ENCODE measurements around the gene SYT1. TPM values are rescaled to one million over a fixed set of nuclear protein-coding genes. Genes with fewer than 3 reads are reported as not detected.

Gene SYT1
- total RNA-seq, 1 donor from 2014 or later: 0.17 TPM

DNA sequence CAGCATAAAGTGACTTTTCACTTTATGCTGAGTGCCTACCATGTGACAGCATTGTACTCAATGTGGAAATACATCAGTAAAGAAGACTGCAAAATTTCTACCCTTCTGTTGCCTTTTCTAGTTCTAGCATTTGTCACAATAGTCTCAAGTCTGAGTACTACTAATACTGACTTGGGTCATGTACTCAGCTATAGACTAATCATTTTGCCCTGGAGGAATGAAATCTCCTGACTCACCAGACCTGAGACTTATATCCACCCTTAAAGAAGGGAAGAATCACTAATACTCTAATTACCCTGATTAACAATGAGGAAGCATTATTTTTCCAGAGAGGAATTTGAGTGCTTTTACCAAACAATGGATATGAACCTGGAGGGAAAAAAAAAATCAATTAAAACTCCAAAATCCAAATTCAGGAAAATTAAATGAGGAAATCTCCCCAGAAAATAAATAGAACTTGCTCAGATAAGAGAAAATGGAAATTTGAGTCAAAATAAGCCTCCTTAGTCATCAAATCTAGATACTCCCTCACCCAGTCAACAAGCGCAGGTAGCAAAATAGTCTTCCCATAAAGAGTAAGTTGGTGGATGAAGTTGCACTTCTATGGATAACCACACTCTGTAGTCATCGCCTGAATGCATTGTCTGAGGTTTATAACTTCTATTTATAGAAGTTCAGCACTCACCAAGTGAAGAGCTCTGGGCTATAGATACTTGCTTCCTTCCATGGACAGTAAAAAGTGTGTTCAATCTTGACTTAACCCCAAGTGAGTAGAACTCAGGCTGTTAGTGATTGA lies 386.6 kb downstream of the SYT1 start:
- intact Hi-C loops (cut with micrococcal nuclease): no loop called here
- DNase-seq (no peak), ATAC-seq (no peak)

DNA sequence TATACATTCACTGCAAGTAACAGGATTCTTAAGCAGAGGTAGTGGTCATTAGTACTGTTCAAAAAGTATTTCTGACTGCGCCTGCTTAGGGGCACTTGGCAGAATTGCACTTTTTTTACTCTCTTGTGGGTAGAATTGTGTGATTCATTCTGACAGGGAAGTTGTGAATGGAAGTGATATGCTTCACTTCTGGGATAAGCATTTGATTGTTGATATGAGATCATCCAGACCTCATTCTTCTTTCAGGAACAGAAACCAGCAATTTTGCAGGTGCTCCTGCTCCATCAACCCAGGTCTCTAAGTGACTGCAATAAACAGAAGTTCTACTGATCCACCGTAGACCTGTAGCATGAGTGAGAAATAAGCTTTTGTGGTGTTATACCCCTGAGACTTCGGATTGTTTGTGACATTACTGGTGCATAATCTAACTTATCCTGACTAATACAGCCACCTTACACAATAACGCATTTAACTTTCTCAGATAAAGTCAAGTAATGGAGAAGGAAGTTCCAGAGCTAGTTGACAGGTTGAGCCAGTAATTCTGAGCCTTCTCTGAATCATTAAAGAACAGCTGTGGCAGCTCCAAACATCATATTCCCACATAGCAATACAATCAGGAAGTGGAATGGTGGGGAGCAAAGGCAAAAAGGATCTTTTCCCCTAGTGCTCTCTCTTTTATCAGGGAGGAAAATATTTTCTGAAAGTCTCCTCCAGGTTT lies 387.9 kb downstream of the SYT1 start:
- ATAC-seq (no peak), DNase-seq (no peak)
- intact Hi-C loops (cut with micrococcal nuclease): no loop called here

DNA sequence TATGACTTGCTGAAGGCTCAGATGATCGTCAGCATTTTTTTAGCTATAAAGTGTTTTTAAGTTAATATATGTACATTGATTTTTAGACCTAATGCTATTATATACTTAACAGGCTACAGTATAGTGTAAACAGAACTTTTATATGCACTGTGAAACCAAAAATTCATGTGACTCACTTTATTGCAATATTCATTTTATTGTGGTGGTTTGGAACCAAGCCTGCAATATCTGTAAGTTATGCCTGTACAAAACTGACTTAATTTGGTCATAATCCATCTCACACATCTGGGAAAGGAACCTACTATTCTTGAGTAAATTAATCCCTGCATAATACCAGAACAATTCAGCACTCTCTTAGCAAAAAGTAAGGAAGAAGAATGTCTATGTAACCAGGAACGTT lies 390.7 kb downstream of the SYT1 start:
- intact Hi-C loops (cut with micrococcal nuclease): no loop called here
- ATAC-seq: no peak
- no peak for DNase-seq

DNA sequence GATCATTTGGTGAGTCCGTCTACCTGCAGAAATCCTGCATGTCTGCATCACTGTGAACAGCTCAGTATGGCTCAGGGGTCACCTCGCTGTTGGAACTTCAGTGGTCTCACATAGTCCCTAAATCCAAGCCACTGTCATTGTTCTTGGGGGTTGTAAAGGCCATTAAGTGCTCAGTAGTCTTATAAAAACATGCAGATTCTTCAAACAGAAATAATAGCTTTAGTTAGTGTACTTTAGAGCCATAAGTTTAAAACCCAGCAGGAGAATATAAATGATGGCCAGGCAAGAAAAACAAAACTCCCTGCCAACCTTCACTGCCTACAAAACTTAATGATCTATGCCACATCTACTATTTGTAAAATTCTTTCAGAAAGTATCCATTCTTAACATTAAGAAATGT lies 396.3 kb downstream of the SYT1 start:
- intact Hi-C loops (cut with micrococcal nuclease): no loop called here
- DNase-seq (no peak), ATAC-seq (no peak)

DNA sequence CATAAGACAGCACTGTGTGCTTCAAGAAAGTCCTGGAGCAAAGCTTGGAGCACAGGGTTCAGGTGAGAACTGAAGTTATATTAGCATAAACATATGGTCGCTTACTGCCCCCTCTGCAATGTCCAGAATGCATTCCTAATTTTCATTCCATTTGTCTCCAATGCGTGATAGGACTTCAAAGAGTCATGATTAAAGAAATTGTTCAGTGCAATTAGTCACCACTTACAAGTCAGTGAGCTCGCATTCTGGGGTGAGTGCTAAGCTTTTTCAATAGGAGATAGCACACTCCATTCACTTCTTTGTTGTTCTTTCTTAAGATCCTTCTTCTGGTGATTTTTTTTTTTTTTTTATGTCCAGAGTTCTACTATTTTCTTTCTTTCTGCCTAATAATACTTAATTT lies 398.4 kb downstream of the SYT1 start:
- ATAC-seq: no peak

DNA sequence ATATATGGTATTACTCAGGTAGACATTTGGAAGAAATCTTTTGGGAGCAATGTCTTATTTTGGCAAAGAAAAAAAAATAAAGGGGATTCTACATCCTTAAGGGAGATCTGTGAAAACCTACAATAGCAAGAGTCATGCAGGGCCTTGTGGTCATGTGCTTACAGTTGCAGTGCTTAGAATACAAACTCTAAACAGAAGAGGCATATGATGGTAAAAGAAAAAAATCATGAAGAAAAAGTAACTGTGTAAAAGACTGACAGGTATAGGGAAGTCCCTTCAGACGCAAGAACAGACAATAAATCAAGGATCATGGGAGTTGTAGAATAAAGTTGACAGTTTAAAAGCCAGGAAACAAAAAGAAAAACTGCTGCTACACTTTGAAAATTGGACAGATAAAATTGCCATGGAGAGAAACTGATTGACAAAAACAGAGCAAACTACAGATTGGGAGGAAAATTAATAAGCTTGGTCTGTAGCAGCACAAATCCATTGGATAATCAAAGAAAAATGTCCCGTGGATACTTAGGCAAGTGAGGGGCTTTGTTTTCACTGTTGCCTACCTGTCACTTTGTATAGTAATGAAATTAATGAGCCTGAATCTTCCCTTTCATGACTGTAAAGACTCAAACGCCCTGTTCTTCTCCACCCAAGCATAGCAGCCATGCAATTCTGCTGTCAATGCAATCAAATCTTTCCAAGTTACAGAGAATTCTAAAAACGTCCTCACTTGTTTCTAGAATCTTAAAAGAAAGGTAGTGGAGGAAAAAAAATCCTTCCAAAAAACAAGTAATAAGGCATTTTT lies 402.0 kb downstream of the SYT1 start:
- ATAC-seq (no peak), DNase-seq (no peak)
- intact Hi-C loops (cut with micrococcal nuclease): no loop called here

More for the DNA sequence above, 398.4 kb downstream of the SYT1 start:
- no peak for DNase-seq
- intact Hi-C loops (cut with micrococcal nuclease): no loop called here

DNA sequence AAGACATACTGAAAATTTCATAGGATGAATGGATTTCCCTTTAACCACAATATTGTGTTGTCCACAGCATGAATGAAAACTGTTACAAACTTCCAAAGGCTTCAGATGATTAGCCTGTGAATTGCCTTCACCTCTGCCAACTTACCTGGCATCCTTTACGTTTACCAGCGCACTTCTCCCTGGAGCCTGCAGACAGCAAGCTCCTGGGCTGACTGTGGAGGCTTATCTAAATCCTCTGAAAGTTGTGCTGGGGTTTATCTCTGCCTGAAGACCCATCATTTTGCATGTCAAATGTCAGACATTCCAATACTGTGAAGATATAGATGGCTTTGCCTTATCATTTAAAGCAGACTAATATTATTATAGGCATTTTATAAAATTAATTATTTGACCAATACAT lies 403.0 kb downstream of the SYT1 start:
- no peak for DNase-seq
- intact Hi-C loops (cut with micrococcal nuclease): no loop called here
- no peak for ATAC-seq

DNA sequence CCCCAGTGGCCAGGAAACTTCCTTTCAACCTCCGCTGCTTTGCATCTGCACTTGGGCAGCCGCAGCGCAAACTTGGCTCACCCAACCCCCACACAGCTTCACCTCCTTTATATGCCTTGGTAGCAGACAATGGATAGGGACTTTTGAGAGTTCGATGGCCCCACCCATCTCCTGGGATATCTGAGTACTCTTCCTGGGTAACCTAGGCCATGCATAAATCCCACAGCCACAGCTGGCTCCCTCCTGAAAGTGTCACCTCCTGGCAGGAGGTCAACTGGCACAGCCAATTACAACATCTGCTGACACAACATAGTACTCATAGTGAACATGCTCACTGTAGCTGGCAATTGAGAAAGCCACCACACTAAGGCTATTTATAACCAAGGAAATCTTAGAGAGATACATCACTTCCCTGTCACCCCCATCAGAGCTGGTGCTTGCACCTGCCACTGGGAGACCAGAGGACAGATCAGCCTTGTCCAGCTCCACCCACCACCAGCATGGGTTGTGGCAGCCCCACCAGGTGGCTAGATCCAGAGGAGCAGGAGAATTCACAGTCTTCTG lies 410.0 kb downstream of the SYT1 start:
- DNase-seq (no peak), ATAC-seq (no peak)
- intact Hi-C loops (cut with micrococcal nuclease): no loop called here

DNA sequence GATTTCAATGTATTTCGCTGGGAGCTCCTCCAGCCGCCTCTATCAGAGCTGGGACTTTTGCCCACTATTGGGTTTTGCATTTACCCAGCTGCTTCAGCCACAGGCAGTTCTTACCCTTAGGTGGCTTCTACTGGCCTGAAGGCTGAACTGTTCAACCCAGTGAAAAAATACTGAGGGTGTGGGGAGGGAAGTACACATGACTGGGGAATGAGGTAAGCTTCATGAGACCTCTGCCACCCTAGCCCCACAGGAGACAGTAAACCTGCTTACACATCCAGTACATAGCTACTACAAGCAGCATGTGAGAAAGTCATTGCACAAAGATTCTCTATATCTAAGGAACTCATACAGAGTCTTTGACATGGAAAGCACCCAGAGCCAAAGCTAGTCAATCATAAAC lies 411.1 kb downstream of the SYT1 start:
- ATAC-seq (no peak), DNase-seq (no peak)
- intact Hi-C loops (cut with micrococcal nuclease): no loop called here

DNA sequence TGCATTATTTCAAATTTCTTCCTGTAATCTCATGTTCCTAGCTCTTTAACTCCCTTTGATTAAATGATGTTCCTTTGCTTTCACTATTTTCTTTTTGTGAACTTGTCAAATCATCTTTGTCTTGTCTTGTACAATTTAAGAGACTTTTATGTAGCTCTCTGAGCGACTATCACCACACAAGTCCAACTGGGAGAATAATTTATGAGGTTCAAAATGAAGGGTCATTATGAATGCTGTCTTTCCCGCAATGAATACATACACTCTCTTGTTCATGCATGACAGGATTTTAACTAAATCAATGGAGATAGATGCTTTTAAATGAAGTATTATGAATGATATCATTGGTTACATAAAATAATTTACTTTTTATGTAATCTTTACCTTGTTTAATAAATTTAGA lies 418.8 kb downstream of the SYT1 start:
- intact Hi-C loops (cut with micrococcal nuclease): no loop called here
- ATAC-seq: no peak
- DNase-seq: no peak

DNA sequence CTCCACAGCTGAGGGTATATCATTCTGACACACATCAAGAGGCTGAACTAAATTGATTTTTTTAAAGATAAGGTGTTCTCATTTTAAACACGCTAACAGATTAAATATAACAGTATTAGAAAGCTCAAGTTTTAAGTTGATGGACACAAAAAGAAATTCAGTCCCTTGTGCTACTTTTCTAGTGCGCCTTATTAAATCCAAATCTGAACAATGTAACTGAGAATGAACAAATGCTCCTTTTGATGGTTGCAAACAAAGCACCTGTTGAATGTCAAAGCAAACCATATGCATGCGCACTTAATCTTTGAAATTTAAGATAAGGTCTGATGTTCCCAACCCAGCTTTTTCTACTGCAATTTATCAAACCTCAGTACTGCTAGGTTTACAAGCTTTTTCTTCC lies 424.3 kb downstream of the SYT1 start:
- ATAC-seq (no peak), DNase-seq (no peak)
- intact Hi-C loops (cut with micrococcal nuclease): no loop called here

DNA sequence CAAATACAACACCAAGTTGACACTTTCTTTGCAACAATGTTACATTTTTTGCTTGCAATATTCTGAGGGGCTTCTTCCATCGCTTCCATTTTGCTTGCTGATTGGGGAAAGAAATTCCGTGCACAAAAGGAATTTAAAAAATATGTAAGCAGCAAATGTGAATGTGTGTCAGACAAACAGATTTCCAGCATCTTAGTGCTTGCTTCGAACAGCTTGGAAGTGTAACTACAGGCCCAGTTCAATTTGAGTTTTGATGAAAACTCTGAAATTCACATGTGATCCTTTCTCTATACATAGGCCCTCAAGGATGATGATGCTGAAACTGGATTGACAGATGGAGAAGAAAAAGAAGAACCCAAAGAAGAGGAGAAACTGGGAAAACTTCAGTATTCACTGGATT lies 427.1 kb downstream of the SYT1 start:
- intact Hi-C loops (cut with micrococcal nuclease): no loop called here
- ATAC-seq: no peak
- no peak for DNase-seq

DNA sequence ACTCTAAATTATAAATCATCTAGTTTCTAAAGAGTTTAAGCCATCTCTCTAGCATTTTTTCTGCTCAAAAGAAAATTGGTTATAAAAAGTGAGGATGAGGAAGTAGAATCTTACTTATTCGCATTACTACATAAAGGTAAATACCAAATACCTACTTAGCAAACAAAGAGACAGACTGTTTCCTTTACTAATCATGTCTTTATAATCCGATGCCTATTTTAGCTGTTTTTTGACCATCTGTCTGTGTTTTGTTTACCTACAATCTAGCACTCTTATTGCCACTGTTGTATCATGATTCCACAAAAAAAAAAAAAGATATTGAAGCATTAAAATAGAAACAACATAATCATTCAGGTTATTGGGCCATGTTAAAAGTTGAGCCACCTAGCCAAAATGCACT lies 430.0 kb downstream of the SYT1 start:
- intact Hi-C loops (cut with micrococcal nuclease): no loop called here
- DNase-seq: no peak
- no peak for ATAC-seq

DNA sequence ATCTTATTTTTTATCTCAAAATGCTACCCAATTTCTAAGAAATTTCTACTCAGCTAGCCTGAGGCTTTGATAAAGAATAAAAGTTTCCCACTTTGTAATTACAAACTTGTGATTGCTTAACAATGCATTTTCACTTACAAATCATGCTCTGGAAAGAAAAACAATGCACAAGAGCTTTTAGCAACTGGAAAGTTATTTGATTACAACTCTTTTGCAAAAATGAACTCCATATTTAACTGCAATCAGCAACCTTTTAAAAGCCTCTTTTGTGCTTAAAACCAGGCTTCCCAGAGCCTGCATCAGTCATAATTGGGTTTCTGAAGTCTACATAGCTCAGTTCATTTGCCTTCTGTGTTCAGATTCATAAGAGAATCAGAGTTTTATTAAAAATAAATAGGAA lies 431.0 kb downstream of the SYT1 start:
- no peak for ATAC-seq
- intact Hi-C loops (cut with micrococcal nuclease): no loop called here
- no peak for DNase-seq

DNA sequence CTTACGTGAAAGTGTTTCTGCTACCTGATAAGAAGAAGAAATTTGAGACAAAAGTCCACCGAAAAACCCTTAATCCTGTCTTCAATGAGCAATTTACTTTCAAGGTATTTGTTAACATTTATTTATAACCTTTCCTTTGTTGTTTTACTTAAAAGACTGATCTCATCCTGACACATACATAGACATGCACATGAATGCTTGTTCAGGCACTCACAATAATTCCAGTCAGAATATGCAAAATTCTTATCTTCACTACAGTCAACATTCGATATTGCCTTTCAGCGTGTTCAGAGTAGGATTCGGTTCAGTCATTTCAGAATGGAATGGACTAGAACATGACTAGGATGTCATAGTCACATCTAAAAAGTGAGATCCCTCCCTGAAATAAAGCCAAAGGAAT lies 431.6 kb downstream of the SYT1 start:
- intact Hi-C loops (cut with micrococcal nuclease): no loop called here
- DNase-seq (no peak), ATAC-seq (no peak)

DNA sequence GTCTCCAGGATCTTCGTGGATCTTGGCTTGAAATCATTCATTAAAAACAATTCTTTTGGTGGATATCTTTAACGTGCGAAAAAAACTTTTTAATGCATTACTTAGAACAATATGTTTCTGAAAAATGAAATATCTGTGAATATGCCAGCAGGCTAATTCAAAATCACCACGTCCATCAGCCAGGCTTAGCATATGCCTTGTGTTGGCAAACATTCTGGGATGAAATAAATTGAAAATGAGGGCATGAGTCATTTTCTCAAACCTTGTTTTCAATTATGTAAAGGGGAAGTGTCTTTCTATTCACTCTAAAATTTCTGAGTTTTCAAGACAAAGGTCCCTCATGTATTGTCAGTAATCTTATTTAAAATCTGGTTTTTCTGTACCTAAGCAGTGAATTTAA lies 432.3 kb downstream of the SYT1 start:
- intact Hi-C loops (cut with micrococcal nuclease): no loop called here
- DNase-seq (no peak), ATAC-seq (no peak)

DNA sequence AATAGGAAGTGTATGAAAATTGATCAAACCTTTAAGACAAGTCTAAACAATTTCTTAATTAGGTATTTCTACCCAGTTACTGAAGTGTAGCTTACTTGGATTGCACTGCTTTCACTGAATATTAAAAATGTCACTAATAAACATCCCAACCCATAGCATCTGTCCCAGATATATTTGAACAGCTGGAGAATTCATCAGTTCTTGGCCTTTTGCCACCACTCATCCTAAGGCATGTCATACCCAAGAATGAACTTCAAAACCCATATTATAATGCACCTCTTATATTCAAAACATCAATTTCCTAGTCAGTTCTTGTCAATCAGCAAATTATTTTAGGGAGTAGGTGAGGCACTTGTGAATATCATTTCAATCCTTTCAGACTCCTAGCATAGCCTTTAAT lies 433.9 kb downstream of the SYT1 start:
- intact Hi-C loops (cut with micrococcal nuclease): no loop called here

DNA sequence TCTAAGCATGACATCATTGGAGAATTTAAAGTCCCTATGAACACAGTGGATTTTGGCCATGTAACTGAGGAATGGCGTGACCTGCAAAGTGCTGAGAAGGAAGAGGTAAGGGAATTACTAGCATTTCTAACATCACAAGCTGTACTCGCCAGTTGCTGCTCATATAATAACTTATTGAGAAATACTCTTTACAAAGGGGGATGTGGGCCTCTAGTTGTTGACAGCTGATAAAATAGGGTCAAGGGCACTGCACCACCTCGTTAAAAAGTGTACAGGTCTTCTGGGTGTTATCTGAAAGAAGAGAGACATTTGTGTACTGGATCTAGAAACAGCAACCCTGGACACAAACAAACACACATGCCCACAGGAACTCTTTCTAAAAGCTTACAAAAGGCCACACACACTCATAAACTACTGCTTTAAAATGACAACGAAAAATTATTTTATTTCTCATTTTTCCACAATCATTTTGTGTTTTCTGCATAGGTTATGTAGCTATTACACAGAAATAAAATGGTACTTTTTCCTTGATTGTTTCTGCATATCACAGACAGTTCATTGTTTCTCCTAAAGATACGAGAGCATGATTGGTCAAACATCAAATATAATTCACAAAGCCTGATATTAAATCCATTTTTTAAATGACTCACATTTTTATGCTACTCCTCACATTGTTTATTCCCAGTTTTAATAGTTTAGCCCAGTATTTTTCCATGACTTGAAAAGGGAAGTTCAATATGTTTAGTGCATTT lies 435.0 kb downstream of the SYT1 start:
- DNase-seq (no peak), ATAC-seq (no peak)
- intact Hi-C loops (cut with micrococcal nuclease): no loop called here

More for the DNA sequence above, 433.9 kb downstream of the SYT1 start:
- DNase-seq: no peak
- no peak for ATAC-seq

DNA sequence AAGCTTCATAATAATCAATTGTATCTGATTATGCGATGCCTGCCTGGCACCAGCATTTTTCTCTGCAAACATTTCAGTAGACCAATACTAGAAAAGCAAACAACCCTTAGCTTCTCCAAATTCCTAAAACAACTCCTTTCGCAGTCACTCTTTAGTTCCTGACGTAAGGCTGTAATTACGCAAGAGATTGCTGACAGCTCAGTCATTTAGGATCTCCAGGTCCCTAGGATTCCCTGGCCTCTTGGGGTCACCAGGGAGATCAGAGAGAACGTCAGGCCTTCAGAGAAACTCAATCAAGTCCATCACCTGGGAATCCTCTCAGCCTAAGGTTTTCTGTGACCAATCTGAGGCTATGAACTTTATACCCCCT lies 435.6 kb downstream of the SYT1 start:
- ATAC-seq: no peak
- no peak for DNase-seq
- intact Hi-C loops (cut with micrococcal nuclease): no loop called here
